Osteocyte (in vitro differentiated cells): Measurements from ENCODE around the gene CHKA. TPM values are rescaled to one million over a fixed set of nuclear protein-coding genes. Genes with fewer than 3 reads are reported as not detected.

Experiments
- DNase-seq: peaks from one replicate; pipeline ENCODE4 v3.0.0; 2021; ENCODE audit warnings: mixed read lengths; ENCODE audit not compliant: unreplicated experiment; ENCODE audit errors: extremely low spot score
- H3K27ac Mint-ChIP-seq: one replicate; pipeline ENCODE4 v1.8.0; 2021; ENCODE audit warnings: mild to moderate bottlenecking, mixed read lengths; ENCODE audit not compliant: unreplicated experiment
- H3K27me3 Mint-ChIP-seq: one replicate; pipeline ENCODE4 v1.8.0; 2021; ENCODE audit warnings: mixed read lengths; ENCODE audit not compliant: unreplicated experiment
- H3K36me3 Mint-ChIP-seq: one replicate; pipeline ENCODE4 v1.8.0; 2021; ENCODE audit warnings: mixed read lengths; ENCODE audit not compliant: unreplicated experiment
- H3K4me1 Mint-ChIP-seq: one replicate; pipeline ENCODE4 v1.8.0; 2021; ENCODE audit warnings: mixed read lengths; ENCODE audit not compliant: unreplicated experiment
- H3K4me3 Mint-ChIP-seq: one replicate; pipeline ENCODE4 v1.8.0; 2021; ENCODE audit warnings: mild to moderate bottlenecking, moderate library complexity, mixed read lengths; ENCODE audit not compliant: unreplicated experiment
- H3K9me3 Mint-ChIP-seq: one replicate; pipeline ENCODE4 v1.8.0; 2021; ENCODE audit warnings: mixed read lengths; ENCODE audit not compliant: unreplicated experiment
- total RNA-seq: library from RNA; stranded (reverse); gene quantifications from 2 replicates; pipeline ENCODE4 v1.2.1, GENCODE V29; 2021
- TF ChIP-seq, protein P1 (sequence below): fragments of 200-600 bp; sonication (generic); IDR thresholded peaks from 2 replicates; pipeline ENCODE4 v1.5.0; 2021; ENCODE audit warnings: antibody characterized with exemption, mild to moderate bottlenecking, moderate library complexity

Gene CHKA
- total RNA-seq, 1 donor from 2014 or later: 38.0 TPM

DNA sequence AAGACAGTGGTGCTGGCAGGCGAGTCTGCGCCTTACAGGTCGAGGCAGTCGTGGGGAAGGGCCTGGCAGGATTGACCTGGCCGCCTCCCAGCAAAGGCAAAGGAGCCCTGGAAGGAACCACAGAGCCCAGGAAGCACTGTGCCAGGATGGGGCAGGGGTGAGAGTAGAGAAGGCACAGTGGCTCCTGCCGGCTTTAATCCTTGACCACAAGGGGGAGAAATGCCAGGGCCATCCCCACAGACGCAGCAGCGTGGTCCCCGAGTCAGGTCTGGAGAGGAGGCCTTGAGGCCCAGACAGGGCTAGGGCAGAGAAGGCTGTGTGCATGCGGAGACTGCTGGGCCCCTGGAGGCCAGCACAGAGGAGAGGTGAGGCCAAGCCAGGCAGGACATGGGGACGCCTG lies 100.6 kb downstream of the CHKA start:
- peaks cover 5% of the 10 kb centered on the region for H3K9me3 Mint-ChIP-seq
- no peak overlapping the region for H3K4me3 Mint-ChIP-seq
- peaks cover 6% of the 10 kb centered on the region for H3K36me3 Mint-ChIP-seq
- no peak for DNase-seq
- peaks cover 41% of the 10 kb centered on the region for H3K4me1 Mint-ChIP-seq
- no peaks in the 10 kb centered on the region for H3K27me3 Mint-ChIP-seq
- H3K27ac Mint-ChIP-seq: peak overlapping the region; percentile 19
- TF ChIP-seq, protein P1, sequence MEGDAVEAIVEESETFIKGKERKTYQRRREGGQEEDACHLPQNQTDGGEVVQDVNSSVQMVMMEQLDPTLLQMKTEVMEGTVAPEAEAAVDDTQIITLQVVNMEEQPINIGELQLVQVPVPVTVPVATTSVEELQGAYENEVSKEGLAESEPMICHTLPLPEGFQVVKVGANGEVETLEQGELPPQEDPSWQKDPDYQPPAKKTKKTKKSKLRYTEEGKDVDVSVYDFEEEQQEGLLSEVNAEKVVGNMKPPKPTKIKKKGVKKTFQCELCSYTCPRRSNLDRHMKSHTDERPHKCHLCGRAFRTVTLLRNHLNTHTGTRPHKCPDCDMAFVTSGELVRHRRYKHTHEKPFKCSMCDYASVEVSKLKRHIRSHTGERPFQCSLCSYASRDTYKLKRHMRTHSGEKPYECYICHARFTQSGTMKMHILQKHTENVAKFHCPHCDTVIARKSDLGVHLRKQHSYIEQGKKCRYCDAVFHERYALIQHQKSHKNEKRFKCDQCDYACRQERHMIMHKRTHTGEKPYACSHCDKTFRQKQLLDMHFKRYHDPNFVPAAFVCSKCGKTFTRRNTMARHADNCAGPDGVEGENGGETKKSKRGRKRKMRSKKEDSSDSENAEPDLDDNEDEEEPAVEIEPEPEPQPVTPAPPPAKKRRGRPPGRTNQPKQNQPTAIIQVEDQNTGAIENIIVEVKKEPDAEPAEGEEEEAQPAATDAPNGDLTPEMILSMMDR: peak; percentile 50

DNA sequence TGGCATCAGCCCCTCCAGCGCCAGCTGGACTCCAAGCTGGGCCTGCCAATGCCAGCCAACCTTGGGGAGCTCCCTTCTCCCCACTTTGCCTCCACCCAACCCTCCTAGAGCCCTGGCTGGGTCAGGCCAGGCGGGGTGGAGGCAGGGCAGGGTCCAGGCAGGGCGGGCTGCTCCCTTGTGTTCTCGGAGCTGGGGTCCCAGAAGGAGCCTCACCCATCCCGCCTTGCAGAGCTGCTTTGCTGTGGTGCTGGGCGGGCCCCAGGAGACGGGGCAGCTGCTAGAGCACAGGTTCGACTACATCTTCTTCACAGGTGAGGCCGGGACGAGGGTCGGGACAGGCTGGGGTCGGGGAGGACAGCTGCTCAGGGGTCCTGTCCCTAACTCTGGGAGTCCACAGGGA lies 101.7 kb downstream of the CHKA start:
- Mint-ChIP-seq H3K4me3 (no peak overlapping the region), H3K27ac (no peak overlapping the region), H3K4me1 (peaks cover 48% of the 10 kb centered on the region), H3K27me3 (no peaks in the 10 kb centered on the region), H3K9me3 (no peaks in the 10 kb centered on the region), H3K36me3 (no peaks in the 10 kb centered on the region)
- TF ChIP-seq, protein P1: no peak
- no peak for DNase-seq

DNA sequence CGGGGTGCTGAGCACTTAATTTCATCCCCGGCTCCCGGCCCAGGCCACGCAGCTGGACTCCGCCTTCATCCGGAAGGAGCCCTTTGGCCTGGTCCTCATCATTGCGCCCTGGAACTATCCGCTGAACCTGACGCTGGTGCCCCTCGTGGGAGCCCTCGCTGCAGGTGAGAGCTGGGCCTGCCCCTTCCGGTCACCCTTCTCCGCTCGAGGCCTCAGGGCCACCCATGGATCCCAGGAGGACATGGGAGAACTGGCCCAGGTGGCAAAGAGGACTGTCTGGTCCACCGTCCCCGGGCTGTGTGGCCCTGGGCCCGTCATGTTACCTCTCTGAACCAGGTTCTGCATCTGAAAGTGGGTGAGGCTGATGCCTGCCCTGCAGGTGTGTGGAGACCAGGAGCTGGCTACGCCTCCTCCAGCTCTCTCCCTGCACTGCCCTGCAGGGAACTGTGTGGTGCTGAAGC lies 102.4 kb downstream of the CHKA start:
- H3K27ac Mint-ChIP-seq: no peak overlapping the region
- no peaks in the 10 kb centered on the region for H3K36me3 Mint-ChIP-seq
- H3K4me3 Mint-ChIP-seq: no peak overlapping the region
- no peaks in the 10 kb centered on the region for H3K27me3 Mint-ChIP-seq
- H3K9me3 Mint-ChIP-seq: no peaks in the 10 kb centered on the region
- DNase-seq: no peak
- TF ChIP-seq, protein P1: no peak
- peaks cover 55% of the 10 kb centered on the region for H3K4me1 Mint-ChIP-seq

DNA sequence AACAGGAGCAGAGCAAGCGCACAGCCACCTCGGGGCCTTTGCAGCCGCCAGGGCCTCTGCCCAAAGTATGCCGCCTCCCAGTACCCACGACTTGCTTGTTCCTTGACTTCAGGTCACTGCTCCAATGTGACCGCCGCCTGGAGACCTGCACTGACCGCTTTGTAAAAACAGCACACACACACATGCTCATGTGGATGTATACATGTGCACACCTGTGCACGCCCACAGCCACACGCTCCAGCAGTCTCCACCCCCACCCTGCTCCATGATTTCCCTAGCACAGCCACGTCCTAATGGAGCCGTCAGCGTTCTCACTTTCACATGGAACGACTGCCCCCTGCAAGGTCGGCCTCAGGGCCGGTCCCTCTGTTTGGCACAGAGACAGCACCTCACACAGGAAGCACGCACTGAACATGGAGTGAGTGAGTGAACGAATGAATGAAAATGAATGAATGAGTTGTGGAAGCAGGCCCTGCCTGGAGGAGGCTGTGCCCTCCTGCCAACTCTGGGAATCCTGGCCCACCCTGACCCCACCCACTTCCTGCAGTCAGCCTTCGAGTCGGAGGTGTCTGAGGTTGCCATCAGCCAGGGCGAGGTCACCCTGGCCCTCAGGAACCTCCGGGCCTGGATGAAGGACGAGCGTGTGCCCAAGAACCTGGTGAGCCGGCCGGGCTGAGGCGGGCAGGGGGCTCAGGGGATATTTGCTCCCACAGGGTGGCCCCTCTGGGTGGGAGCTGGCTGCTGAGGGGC lies 103.0 kb downstream of the CHKA start:
- no peaks in the 10 kb centered on the region for H3K36me3 Mint-ChIP-seq
- peak overlapping the region; percentile 10 for H3K27ac Mint-ChIP-seq
- TF ChIP-seq, protein P1: no peak
- H3K4me1 Mint-ChIP-seq: peaks cover 61% of the 10 kb centered on the region
- H3K27me3 Mint-ChIP-seq: no peaks in the 10 kb centered on the region
- no peak overlapping the region for H3K4me3 Mint-ChIP-seq
- H3K9me3 Mint-ChIP-seq: no peaks in the 10 kb centered on the region
- no peak for DNase-seq

DNA sequence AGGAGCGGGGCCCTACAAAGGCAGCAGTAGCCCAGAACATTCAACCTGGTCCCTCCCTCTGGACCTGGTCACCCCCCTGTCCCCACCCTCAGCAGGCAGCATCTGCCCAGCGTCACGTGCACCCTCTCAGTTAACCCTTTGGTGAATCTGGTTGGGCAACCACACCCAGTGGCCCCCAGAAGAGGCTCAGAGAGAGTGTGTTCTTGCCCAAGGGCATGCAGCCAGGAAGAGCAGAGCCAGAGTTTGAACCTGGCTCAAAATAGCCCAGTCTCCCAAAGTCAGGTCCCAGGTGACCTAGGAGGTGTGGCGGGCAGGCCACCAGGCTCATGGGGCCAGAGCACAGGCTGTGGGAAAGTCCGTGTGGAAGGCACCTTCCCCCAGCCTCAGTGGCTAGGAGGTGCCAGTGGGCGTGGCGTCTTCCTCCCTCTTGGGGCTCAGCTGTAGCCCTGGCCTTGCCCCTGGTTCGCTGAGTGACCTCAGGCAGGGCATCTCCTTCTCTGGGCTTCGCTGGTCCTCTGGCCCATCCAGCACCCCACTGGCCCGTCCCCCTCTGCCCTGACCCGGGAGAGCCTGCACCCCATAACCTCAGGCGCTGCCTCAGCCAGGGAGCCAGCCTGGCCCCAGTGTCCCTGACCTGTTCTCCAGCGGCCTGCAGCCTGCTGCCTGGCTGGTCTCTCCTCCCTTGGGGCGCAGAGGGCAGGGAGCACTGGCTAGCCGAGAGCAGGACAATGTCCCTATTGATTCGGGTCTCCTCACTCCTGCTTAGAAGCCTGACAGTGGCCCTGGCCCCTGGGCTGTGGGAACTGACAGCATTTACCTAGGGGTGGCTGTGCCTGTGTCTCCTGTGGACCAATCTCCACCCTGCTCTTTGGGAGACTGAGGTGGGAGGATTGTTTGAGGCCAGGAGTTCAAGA lies 104.0 kb downstream of the CHKA start:
- no peaks in the 10 kb centered on the region for H3K27me3 Mint-ChIP-seq
- TF ChIP-seq, protein P1: no peak
- H3K4me3 Mint-ChIP-seq: no peak overlapping the region
- H3K4me1 Mint-ChIP-seq: peaks cover 71% of the 10 kb centered on the region
- no peak for DNase-seq
- H3K36me3 Mint-ChIP-seq: no peaks in the 10 kb centered on the region
- H3K27ac Mint-ChIP-seq: peak overlapping the region; percentile 75
- H3K9me3 Mint-ChIP-seq: no peaks in the 10 kb centered on the region
